Neuronal stem cell (in vitro differentiated cells): ENCODE data around the gene NUP214.
A peak's percentile ranks its signal among the peaks of the same experiment; 100 is the strongest.
"Not testable (repeated sequence)": the region's sequence is repeated elsewhere in the genome, so short reads cannot be mapped to it uniquely, and the experiment has no call there.

Source experiments
- DNase-seq: peaks from one replicate; pipeline ENCODE4 v3.0.0-alpha.2; 2013; ENCODE audit warnings: low spot score
- H2AFZ ChIP-seq: one replicate; pipeline ENCODE4 v1.6.1; 2013; ENCODE audit warnings: mild to moderate bottlenecking, low read length, inconsistent platforms
- H2AK5ac ChIP-seq: 2 replicates; pipeline ENCODE4 v1.6.1; 2013; ENCODE audit warnings: low read depth, mild to moderate bottlenecking, inconsistent platforms, low read length, moderate library complexity, mixed read lengths
- H2BK120ac ChIP-seq: 2 replicates; pipeline ENCODE4 v1.6.1; 2013; ENCODE audit warnings: low read depth, mild to moderate bottlenecking, inconsistent platforms, low read length, moderate library complexity, mixed read lengths
- H2BK12ac ChIP-seq: one replicate; pipeline ENCODE4 v1.6.1; 2013; ENCODE audit warnings: low read length, inconsistent platforms
- H2BK15ac ChIP-seq: 2 replicates; pipeline ENCODE4 v1.6.1; 2013; ENCODE audit warnings: mild to moderate bottlenecking, low read length, inconsistent platforms, mixed read lengths
- H2BK5ac ChIP-seq: one replicate; pipeline ENCODE4 v1.6.1; 2013; ENCODE audit warnings: inconsistent platforms, mild to moderate bottlenecking, low read length, moderate library complexity
- H3K14ac ChIP-seq: one replicate; pipeline ENCODE4 v1.6.1; 2013; ENCODE audit warnings: low read length, inconsistent platforms
- H3K18ac ChIP-seq: 2 replicates; pipeline ENCODE4 v1.6.1; 2013; ENCODE audit warnings: low read length, inconsistent platforms
- H3K23ac ChIP-seq: 2 replicates; pipeline ENCODE4 v1.6.1; 2013; ENCODE audit warnings: low read depth, mild to moderate bottlenecking, mixed read lengths, low read length, inconsistent platforms; ENCODE audit not compliant: poor library complexity
- H3K27ac ChIP-seq: replicated peaks from 3 replicates; pipeline ENCODE4 v1.5.1; 2013; ENCODE audit warnings: low read length, inconsistent platforms
- H3K27me3 ChIP-seq, 3 experiments: 2 replicates each; pipeline ENCODE4 v1.6.1; 2013; ENCODE audit warnings: low read length in 3 of 3, mild to moderate bottlenecking in 2 of 3, inconsistent platforms in 1 of 3, low read depth in 1 of 3, mixed read lengths in 1 of 3, moderate library complexity in 1 of 3; ENCODE audit not compliant: control insufficient read depth in 3 of 3, insufficient read depth in 3 of 3
- H3K36me3 ChIP-seq, 2 donors: replicated peaks in 1 of 2; 2 replicates each; pipeline ENCODE4 v1.6.1; 2013; ENCODE audit warnings: low read length in 2 of 2; ENCODE audit not compliant: control insufficient read depth in 2 of 2, insufficient read depth in 2 of 2
- H3K4ac ChIP-seq: 2 replicates; pipeline ENCODE4 v1.6.1; 2013; ENCODE audit warnings: inconsistent platforms, mild to moderate bottlenecking, low read length, moderate library complexity
- H3K4me1 ChIP-seq, 2 donors: 1 replicate in 1 of 2; 2 replicates in 1 of 2; pipeline ENCODE4 v1.6.1; 2013; ENCODE audit warnings: low read length in 2 of 2, low read depth in 1 of 2; ENCODE audit not compliant: control insufficient read depth in 2 of 2, insufficient read depth in 1 of 2
- H3K4me2 ChIP-seq: one replicate; pipeline ENCODE4 v1.6.1; 2013; ENCODE audit warnings: mild to moderate bottlenecking, low read length, inconsistent platforms; ENCODE audit not compliant: insufficient read depth, poor library complexity, severe bottlenecking
- H3K4me3 ChIP-seq, 2 donors: 2 replicates each; pipeline ENCODE4 v1.5.1; 2013; ENCODE audit warnings: low read length in 2 of 2, mild to moderate bottlenecking in 2 of 2, inconsistent platforms in 1 of 2, moderate library complexity in 1 of 2
- H3K79me1 ChIP-seq: one replicate; pipeline ENCODE4 v1.6.1; 2013; ENCODE audit warnings: low read depth, mild to moderate bottlenecking, inconsistent platforms, low read length, moderate library complexity
- H3K9ac ChIP-seq: one replicate; pipeline ENCODE4 v1.6.1; 2013; ENCODE audit warnings: mild to moderate bottlenecking, low read depth, low read length, inconsistent platforms; ENCODE audit not compliant: poor library complexity
- H3K9me3 ChIP-seq, 2 donors: replicated peaks in 1 of 2; 2 replicates each; pipeline versions ENCODE3 to v1.6.1; 2013; ENCODE audit warnings: low read length in 2 of 2, mild to moderate bottlenecking in 2 of 2, inconsistent platforms in 1 of 2, low read depth in 1 of 2, mixed read lengths in 1 of 2, moderate library complexity in 1 of 2; ENCODE audit not compliant: control insufficient read depth in 2 of 2, insufficient read depth in 1 of 2
- H4K8ac ChIP-seq: one replicate; pipeline ENCODE4 v1.6.1; 2013; ENCODE audit warnings: low read depth, mild to moderate bottlenecking, inconsistent platforms, low read length, moderate library complexity
- H4K91ac ChIP-seq: one replicate; pipeline ENCODE4 v1.6.1; 2013; ENCODE audit warnings: low read length, low read depth, mild to moderate bottlenecking, inconsistent platforms; ENCODE audit not compliant: poor library complexity
- WGBS, 2 donors: extraction: QIAGEN DNeasy Blood & Tissue Kit; methylation state at CpG; one replicate each; pipeline ENCODE4 v1.1.7; 2013; ENCODE audit warnings: missing lambda C conversion rate in 2 of 2, mixed read lengths in 1 of 2; ENCODE audit not compliant: insufficient read length in 2 of 2, insufficient replicate concordance in 1 of 2; ENCODE audit errors: extremely low coverage in 2 of 2; 5-methylcytosine and 5-hydroxymethylcytosine counted together

The NUP214 gene

GRCh38 chr9:131099845-131100244, 25.5 kb upstream of the NUP214 start:
- H2AK5ac ChIP-seq, H3K27me3 ChIP-seq, H4K8ac ChIP-seq: not testable (repeated sequence)

DNA sequence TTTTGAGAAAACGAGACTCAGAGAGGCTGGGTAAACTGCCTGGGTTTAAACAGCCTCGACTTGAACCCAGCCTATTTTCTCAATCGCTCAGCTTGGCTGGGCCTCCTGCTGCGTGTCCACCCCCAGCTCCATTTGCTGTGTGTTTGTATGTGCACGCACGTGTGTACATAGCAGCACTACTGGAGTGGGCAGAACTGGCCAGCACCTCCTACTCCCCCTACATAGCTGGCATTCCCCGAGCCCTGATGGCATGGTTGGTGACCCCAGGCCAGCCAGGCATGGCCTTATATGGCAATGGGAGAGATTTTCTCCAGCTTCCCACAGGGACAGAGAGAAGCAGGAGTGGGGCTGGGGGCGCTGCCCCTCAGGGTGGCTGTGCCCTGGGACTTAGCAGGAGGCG, 24.9 kb upstream of the NUP214 start:
- H3K4ac ChIP-seq, result no peak overlapping the region
- H3K14ac ChIP-seq, result no peak overlapping the region
- H2AK5ac ChIP-seq, result no peak overlapping the region
- no peak overlapping the region for H3K27ac ChIP-seq
- WGBS, 2 donors, result no CpG with 5 or more reads among the region's 9 CpGs
- H3K4me2 ChIP-seq, result no peak overlapping the region
- peak overlapping the region; percentile 76 for H3K23ac ChIP-seq
- H4K91ac ChIP-seq, result no peak overlapping the region
- H2BK5ac ChIP-seq, result no peak overlapping the region
- H3K18ac ChIP-seq, result no peak overlapping the region
- H3K9ac ChIP-seq, result no peak overlapping the region
- H2BK12ac ChIP-seq, result no peak overlapping the region
- H2AFZ ChIP-seq, result no peak overlapping the region
- no peak overlapping the region for H3K4me3 ChIP-seq
- no peak overlapping the region for H2BK120ac ChIP-seq
- no peak overlapping the region for H2BK15ac ChIP-seq
- H3K36me3 ChIP-seq, result peaks cover 21 to 22% of the 10 kb centered on the region in 2 donors
- H3K9me3 ChIP-seq, result no peaks in the 10 kb centered on the region
- no peak overlapping the region for H4K8ac ChIP-seq
- peaks cover 9% of the 10 kb centered on the region for H3K79me1 ChIP-seq
- DNase-seq, result no peak
- peaks cover 0 to 3% (median 0%) of the 10 kb centered on the region in 3 experiments for H3K27me3 ChIP-seq
- peaks cover 8 to 21% of the 10 kb centered on the region in 2 donors for H3K4me1 ChIP-seq

More at GRCh38 chr9:131099845-131100244, 25.5 kb upstream of the NUP214 start:
- H3K23ac ChIP-seq, H4K91ac ChIP-seq, H3K9me3 ChIP-seq, H3K79me1 ChIP-seq, H3K4ac ChIP-seq, H3K4me2 ChIP-seq, H3K27ac ChIP-seq, H3K18ac ChIP-seq, H2BK120ac ChIP-seq, H3K14ac ChIP-seq, H2AFZ ChIP-seq, H3K4me3 ChIP-seq, DNase-seq, H2BK15ac ChIP-seq, H3K9ac ChIP-seq, H2BK5ac ChIP-seq, H2BK12ac ChIP-seq: not testable (repeated sequence)
- Histone ChIP-seq H3K36me3 (peaks cover 17 to 19% of the 10 kb centered on the region in 2 donors), H3K4me1 (peaks cover 8 to 21% of the 10 kb centered on the region in 2 donors)
- no CpG with 5 or more reads among the region's 8 CpGs for WGBS, 2 donors

- no peak overlapping the region for H2AK5ac ChIP-seq
- peaks cover 11% of the 10 kb centered on the region for H3K79me1 ChIP-seq
- no peak for DNase-seq
- no peaks in the 10 kb centered on the region for H3K27me3 ChIP-seq
- H2BK120ac ChIP-seq, result no peak overlapping the region
- no peak overlapping the region for H4K8ac ChIP-seq
- peaks cover 26 to 31% of the 10 kb centered on the region in 2 donors for H3K36me3 ChIP-seq
- H3K9me3 ChIP-seq, result no peaks in the 10 kb centered on the region
- H3K27ac ChIP-seq, result no peak overlapping the region
- H2BK5ac ChIP-seq, result no peak overlapping the region
- H3K4me3 ChIP-seq, result no peak overlapping the region
- no peak overlapping the region for H3K4ac ChIP-seq
- H4K91ac ChIP-seq, result no peak overlapping the region
- no peak overlapping the region for H2BK12ac ChIP-seq
- H3K4me2 ChIP-seq, result no peak overlapping the region
- H2BK15ac ChIP-seq, result no peak overlapping the region
- H3K9ac ChIP-seq, result no peak overlapping the region
- WGBS, 2 donors, result no CpG with 5 or more reads among the region's 11 CpGs
- no peak overlapping the region for H3K14ac ChIP-seq
- H3K18ac ChIP-seq, result no peak overlapping the region
- H3K23ac ChIP-seq, result peak overlapping the region; percentile 68
- H2AFZ ChIP-seq, result no peak overlapping the region
- H3K4me1 ChIP-seq, result peaks cover 8 to 17% of the 10 kb centered on the region in 2 donors
These were observed 24.0 kb upstream of the NUP214 start for GRCh38 chr9:131101207-131101964.

DNA sequence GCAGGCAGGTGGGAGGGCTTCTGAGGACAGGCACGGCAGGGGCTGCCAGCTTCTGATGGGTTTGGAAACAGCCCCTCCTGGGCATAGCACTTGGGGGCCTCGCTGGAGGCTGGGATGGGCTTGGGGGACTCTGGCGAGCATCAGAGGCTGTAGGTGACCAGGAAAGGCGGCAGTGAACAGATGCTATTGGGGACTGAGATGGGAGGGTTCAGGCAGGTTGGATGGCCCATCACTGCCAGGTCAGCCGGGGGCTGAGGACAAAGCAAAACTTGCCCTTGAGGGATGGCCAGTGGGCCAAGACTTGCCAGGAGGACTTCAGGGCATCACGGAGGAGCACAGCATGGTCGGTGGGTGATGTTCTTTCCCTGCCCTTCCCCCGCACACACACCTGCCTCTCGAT, 22.4 kb upstream of the NUP214 start:
- H3K14ac ChIP-seq, result no peak overlapping the region
- no peak for DNase-seq
- H2AFZ ChIP-seq, result no peak overlapping the region
- peak overlapping the region; percentile 92 for H3K23ac ChIP-seq
- H3K27me3 ChIP-seq, result no peaks in the 10 kb centered on the region
- H3K18ac ChIP-seq, result no peak overlapping the region
- H4K8ac ChIP-seq, result no peak overlapping the region
- H3K9ac ChIP-seq, result no peak overlapping the region
- no CpG with 5 or more reads among the region's 9 CpGs for WGBS, 2 donors
- H3K4me2 ChIP-seq, result no peak overlapping the region
- no peak overlapping the region for H2AK5ac ChIP-seq
- no peaks in the 10 kb centered on the region for H3K9me3 ChIP-seq
- H3K27ac ChIP-seq, result no peak overlapping the region
- H2BK120ac ChIP-seq, result no peak overlapping the region
- H2BK5ac ChIP-seq, result peak overlapping the region; percentile 69
- peaks cover 31 to 39% of the 10 kb centered on the region in 2 donors for H3K36me3 ChIP-seq
- H3K4me3 ChIP-seq, result no peak overlapping the region
- H2BK15ac ChIP-seq, result no peak overlapping the region
- peaks cover 11% of the 10 kb centered on the region for H3K79me1 ChIP-seq
- peaks cover 0 to 12% of the 10 kb centered on the region in 2 donors for H3K4me1 ChIP-seq
- H3K4ac ChIP-seq, result no peak overlapping the region
- H2BK12ac ChIP-seq, result no peak overlapping the region
- no peak overlapping the region for H4K91ac ChIP-seq
